Stomach (tissue), 9 donors: ENCODE data around the gene PTPRM. TPM values are rescaled to one million over a fixed set of nuclear protein-coding genes. Genes with fewer than 3 reads are reported as not detected.

Source experiments
- DNase-seq, 2 donors: peaks; one replicate each; pipeline versions ENCODE4 v3.0.0 to v3.0.0-alpha.2; 2013 to 2019
- H3K27ac ChIP-seq, 5 donors: fragments of 200-600 bp in 4 of 5; sonication (generic) in 4 of 5; one replicate each; pipeline ENCODE4 v1.5.1; 2013 to 2019; ENCODE audit warnings: mild to moderate bottlenecking in 1 of 5, moderate library complexity in 1 of 5
- H3K27me3 ChIP-seq, 3 donors: fragments of 200-600 bp; sonication (generic); one replicate each; pipeline ENCODE4 v1.5.1; 2017 to 2019; ENCODE audit warnings: mixed run types in 1 of 3
- H3K36me3 ChIP-seq, 4 donors: fragments of 200-600 bp; sonication (generic); 1 replicate in 3 of 4; 2 replicates in 1 of 4; pipeline ENCODE4 v1.5.1; 2016 to 2019
- H3K4me1 ChIP-seq, 4 donors: fragments of 200-600 bp; sonication (generic); one replicate each; pipeline ENCODE4 v1.5.1; 2016 to 2019
- H3K4me3 ChIP-seq, 4 donors: fragments of 200-600 bp; sonication (generic) in 3 of 4; one replicate each; pipeline ENCODE4 v1.5.1; 2016 to 2019; ENCODE audit warnings: mild to moderate bottlenecking in 1 of 4
- H3K9me3 ChIP-seq, 4 donors: fragments of 200-600 bp; sonication (generic); one replicate each; pipeline ENCODE4 v1.5.1; 2016 to 2019
- EP300 ChIP-seq: sonication (generic); formaldehyde crosslinking; IDR thresholded peaks from one replicate; pipeline ENCODE4 v1.6.1; 2017; ENCODE audit warnings: antibody characterized with exemption
- POLR2A ChIP-seq, 4 donors: fragments of 450-650 bp; IDR thresholded peaks; one replicate each; pipeline ENCODE4 v1.6.1; 2016; ENCODE audit warnings: antibody characterized with exemption in 4 of 4, control low read depth in 2 of 4, mild to moderate bottlenecking in 1 of 4, moderate library complexity in 1 of 4
- POLR2AphosphoS5 ChIP-seq, 3 donors: sonication (generic); formaldehyde crosslinking; IDR thresholded peaks; one replicate each; pipeline ENCODE4 v1.6.1; 2016; ENCODE audit warnings: antibody characterized with exemption in 3 of 3
- WGBS, 5 donors: extraction: QIAGEN DNeasy Blood & Tissue Kit in 3 of 5; methylation state at CpG; one replicate each; pipeline versions ENCODE4 v1.1.5 to v1.1.7; 2013 to 2018; 5-methylcytosine and 5-hydroxymethylcytosine counted together
- intact Hi-C: fragments of 100-400 bp; cut with DNase I; formaldehyde crosslinking; loops from one replicate; pipeline ENCODE4 v1.15.1; 2023; ENCODE audit warnings: low total_unique reads
- polyA plus RNA-seq, 3 donors: library from polyadenylated mRNA; stranded (reverse); fragments of 200-250 nt; gene quantifications; one replicate each; pipeline ENCODE4 v1.2.3, GENCODE V29; 2013
- total RNA-seq, 5 donors: library from RNA; depleted of rRNA; stranded (reverse); fragments of >200 nt; gene quantifications; one replicate each; pipeline versions ENCODE4 v1.1.0 to v1.2.3, GENCODE V29; 2014 to 2016
- TF ChIP-seq, protein P1 (sequence below), 7 experiments: fragments of 450-650 bp in 4 of 7; fragments of 200-600 bp in 3 of 7; sonication (generic) in 3 of 7; IDR thresholded peaks; one replicate each; pipeline ENCODE4 v1.5.1; 2016 to 2019; ENCODE audit warnings: antibody characterized with exemption in 7 of 7, control low read depth in 2 of 7, mild to moderate bottlenecking in 1 of 7
- donor health status: healthy with polysubstance abuse.
- donor health status: Bipolar disorder and iron deficiency.
- donor health status: healthy.

PTPRM gene
- total and polyA plus RNA-seq, 8 donors, result 7.5 to 246 (median 58.2) TPM

DNA sequence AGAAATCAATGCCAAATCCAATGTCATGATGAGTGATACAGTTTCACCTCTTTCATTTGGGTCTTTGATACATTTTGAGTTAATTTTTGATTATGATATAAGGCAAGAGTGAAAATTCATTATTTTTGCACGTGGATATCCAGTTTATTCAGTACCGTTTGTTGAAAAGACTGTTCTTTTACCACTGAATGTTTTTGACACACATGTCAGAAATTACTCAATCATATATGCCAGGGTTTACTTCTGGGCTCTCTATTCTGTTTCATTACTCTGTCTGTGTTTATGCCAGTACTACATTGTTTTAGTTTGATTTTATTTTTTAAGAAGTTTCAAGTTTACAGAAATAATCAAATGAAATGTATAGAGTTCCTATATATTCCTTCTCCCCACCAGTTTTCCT, 154.4 kb downstream of the PTPRM start:
- Histone ChIP-seq H3K27me3 (no peaks in the 10 kb centered on the region), H3K36me3 (no peaks in the 10 kb centered on the region), H3K9me3 (peaks cover 0 to 5% (median 2%) of the 10 kb centered on the region in 4 donors), H3K4me3 (no peak overlapping the region), H3K27ac (no peak overlapping the region), H3K4me1 (peaks cover 0 to 8% (median 0%) of the 10 kb centered on the region in 4 donors)
- TF ChIP-seq POLR2AphosphoS5 (IDR thresholded peaks at IDR 0.05) (no peak), EP300 (no peak)
- DNase-seq, result no peak
- intact Hi-C loops, result no loop called here
- 65 to 82% (median 73%) methylated on average over 2 of the region's 2 CpGs for WGBS, 5 donors

DNA sequence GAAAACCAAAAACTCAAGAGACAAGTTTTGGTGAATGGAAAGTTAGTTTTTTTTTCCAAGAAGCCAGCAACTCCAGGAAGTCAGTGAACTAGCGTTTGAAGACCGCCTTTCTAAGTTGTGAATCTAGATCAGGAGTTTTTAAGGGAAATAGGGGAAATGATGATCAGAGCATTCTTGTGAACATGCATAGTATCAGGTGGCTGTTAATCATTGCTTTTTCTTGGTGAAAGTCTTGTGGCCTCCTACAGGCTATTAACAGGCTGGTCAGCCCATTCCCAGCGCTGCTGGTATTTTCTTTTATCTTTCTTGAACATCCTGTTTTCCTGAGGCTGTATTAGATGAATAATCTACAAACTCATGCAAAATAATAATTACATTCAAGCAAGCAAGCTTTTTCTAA, 155.8 kb downstream of the PTPRM start:
- TF ChIP-seq, protein P1, sequence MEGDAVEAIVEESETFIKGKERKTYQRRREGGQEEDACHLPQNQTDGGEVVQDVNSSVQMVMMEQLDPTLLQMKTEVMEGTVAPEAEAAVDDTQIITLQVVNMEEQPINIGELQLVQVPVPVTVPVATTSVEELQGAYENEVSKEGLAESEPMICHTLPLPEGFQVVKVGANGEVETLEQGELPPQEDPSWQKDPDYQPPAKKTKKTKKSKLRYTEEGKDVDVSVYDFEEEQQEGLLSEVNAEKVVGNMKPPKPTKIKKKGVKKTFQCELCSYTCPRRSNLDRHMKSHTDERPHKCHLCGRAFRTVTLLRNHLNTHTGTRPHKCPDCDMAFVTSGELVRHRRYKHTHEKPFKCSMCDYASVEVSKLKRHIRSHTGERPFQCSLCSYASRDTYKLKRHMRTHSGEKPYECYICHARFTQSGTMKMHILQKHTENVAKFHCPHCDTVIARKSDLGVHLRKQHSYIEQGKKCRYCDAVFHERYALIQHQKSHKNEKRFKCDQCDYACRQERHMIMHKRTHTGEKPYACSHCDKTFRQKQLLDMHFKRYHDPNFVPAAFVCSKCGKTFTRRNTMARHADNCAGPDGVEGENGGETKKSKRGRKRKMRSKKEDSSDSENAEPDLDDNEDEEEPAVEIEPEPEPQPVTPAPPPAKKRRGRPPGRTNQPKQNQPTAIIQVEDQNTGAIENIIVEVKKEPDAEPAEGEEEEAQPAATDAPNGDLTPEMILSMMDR (IDR thresholded peaks at IDR 0.05), result no peak
- TF ChIP-seq POLR2AphosphoS5 (IDR thresholded peaks at IDR 0.05), result no peak
- TF ChIP-seq EP300, result no peak
- no peak for TF ChIP-seq POLR2A (IDR thresholded peaks at IDR 0.05)
- intact Hi-C loops, result no loop called here
- Histone ChIP-seq H3K36me3 (no peaks in the 10 kb centered on the region), H3K27me3 (no peaks in the 10 kb centered on the region), H3K4me3 (no peak overlapping the region), H3K9me3 (no peaks in the 10 kb centered on the region), H3K4me1 (peaks cover 0 to 18% (median 6%) of the 10 kb centered on the region in 4 donors), H3K27ac (no peak overlapping the region)
- WGBS, 5 donors, result 79 to 88% (median 86%) methylated on average over 3 of the region's 3 CpGs
- no peak for DNase-seq

DNA sequence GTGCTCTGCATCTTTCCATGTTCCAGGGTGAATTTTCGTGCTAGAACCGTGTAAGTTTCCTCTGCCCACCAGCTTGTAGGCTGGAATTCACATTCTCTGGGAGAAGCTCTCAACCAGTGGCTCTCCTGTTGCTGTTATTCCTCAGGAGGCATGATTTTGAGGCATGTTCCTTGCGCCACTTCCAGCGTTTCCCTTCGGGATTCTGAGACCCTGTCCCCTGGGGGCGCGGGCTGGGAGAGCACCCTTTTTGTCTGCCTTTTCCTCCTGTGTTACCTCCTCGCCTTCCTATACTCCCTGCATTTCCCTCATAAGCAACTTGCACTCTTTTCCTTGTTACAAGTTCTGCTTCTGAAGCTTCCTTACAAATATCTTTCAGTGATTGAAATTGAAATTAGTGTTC, 156.4 kb downstream of the PTPRM start:
- Histone ChIP-seq H3K4me3 (no peak overlapping the region), H3K27me3 (no peaks in the 10 kb centered on the region), H3K27ac (no peak overlapping the region), H3K9me3 (no peaks in the 10 kb centered on the region), H3K4me1 (peaks cover 0 to 22% (median 7%) of the 10 kb centered on the region in 4 donors), H3K36me3 (no peaks in the 10 kb centered on the region)
- intact Hi-C loops, result no loop called here
- DNase-seq, result no peak
- TF ChIP-seq, protein P1 (IDR thresholded peaks at IDR 0.05), result no peak
- TF ChIP-seq POLR2AphosphoS5 (IDR thresholded peaks at IDR 0.05) (no peak), EP300 (no peak), POLR2A (IDR thresholded peaks at IDR 0.05) (no peak)
- WGBS, 5 donors, result 88 to 95% (median 92%) methylated on average over 8 of the region's 8 CpGs

DNA sequence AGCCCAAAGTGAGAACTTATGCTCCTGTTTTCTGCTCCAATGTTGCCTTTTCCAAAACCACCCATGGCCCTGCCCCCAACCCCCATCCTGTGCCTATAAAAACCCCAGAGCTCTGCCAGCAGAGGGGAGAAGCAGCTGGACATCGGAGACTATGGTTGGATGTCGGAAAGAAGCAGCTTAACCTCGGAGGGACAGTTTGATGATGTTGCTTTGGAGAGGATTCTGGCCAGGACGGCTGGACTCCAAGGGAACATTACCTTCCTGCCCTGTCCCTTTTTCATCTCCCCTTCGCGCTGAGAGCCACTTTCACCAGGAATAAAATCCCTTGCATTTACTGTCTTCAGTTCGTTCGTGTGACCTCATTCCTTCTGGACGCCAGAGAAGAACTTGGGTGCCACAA, 158.4 kb downstream of the PTPRM start:
- WGBS, 5 donors, result 93 to 96% (median 94%) methylated on average over 9 of the region's 9 CpGs
- intact Hi-C loops, result no loop called here
- Histone ChIP-seq H3K27ac (no peak overlapping the region), H3K36me3 (no peaks in the 10 kb centered on the region), H3K4me3 (no peak overlapping the region), H3K9me3 (no peaks in the 10 kb centered on the region), H3K27me3 (no peaks in the 10 kb centered on the region), H3K4me1 (peaks cover 0 to 22% (median 7%) of the 10 kb centered on the region in 4 donors)
- TF ChIP-seq POLR2A (IDR thresholded peaks at IDR 0.05) (no peak), EP300 (no peak), POLR2AphosphoS5 (IDR thresholded peaks at IDR 0.05) (no peak)
- TF ChIP-seq, protein P1 (IDR thresholded peaks at IDR 0.05), result no peak
- no peak for DNase-seq

DNA sequence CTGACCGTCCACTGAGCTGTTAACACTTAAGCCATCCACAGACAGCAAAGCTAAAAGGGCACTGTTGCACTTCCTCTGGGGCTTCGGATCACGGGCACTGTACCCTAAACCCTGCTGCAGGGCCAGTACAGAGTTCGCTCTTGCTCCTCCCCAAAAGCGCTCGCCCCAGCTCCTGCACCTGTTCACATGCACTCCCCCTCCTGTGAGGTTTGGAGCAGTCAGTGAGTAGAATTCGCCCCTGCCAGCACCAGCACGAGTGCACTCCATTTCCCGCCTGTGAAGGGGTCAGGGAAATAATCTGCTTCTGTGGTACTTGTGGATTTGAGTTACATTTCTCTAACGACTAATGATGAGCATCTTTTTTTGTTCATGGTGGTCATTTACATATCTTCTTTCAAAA, 158.8 kb downstream of the PTPRM start:
- DNase-seq, result no peak
- no peak for TF ChIP-seq POLR2A (IDR thresholded peaks at IDR 0.05)
- Histone ChIP-seq H3K4me1 (peaks cover 0 to 22% (median 7%) of the 10 kb centered on the region in 4 donors), H3K4me3 (no peak overlapping the region), H3K27ac (no peak overlapping the region), H3K9me3 (no peaks in the 10 kb centered on the region), H3K27me3 (no peaks in the 10 kb centered on the region), H3K36me3 (no peaks in the 10 kb centered on the region)
- intact Hi-C loops, result no loop called here
- WGBS, 5 donors, result 89 to 95% (median 92%) methylated on average over 10 of the region's 10 CpGs
